Measurements from ENCODE around the gene ASPG. TPM values are rescaled to one million over a fixed set of nuclear protein-coding genes. Genes with fewer than 3 reads are reported as not detected.

The ASPG gene
- total and polyA plus RNA-seq, 8 donors, result 1.4 to 32.2 (median 11.4) TPM

DNA sequence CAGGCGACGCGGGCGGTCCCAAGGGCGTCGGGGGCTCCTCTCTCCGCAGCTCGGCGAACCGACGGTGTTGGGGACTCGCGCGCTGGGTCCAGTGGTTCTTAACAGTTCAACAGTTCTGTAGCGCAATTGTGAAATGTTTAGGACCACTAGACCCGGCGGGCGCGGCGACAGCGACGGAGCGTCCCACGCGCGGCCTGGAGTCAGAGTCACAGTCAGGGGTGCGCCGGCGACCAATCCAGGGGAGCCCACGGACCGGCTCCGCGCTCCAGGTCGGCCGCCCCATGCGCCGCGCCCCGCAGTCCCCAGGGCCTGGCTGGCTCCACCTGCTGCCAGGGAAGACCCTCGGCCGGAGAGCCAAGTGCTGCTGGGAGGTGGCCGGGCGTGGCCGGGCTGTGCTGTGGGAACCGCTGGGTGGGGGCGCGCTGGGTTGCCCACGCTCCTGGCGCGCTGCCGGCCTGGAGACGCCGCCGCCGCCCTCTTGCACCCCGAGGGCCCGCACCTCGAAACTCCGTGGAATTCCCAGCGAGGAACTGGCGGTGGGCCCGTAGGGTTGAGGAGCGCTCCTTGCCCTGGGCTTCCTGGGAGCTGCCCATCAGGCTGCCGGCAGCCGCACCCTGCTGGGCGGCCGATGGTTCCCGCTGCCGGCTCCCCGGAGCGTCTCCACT is 32.0 kb downstream of the ASPG start:
- Histone ChIP-seq H3K27ac (peak overlapping the region; percentile 23 to 73), H3K4me3 (peak overlapping the region; percentile 10 to 42), H3K36me3 (no peaks in the 10 kb centered on the region), H3K27me3 (peaks cover 31 to 84% of the 10 kb centered on the region in 2 donors), H3K4me1 (peaks cover 0 to 17% of the 10 kb centered on the region in 2 donors), H3K9me3 (no peaks in the 10 kb centered on the region)
- intact Hi-C loops (cut with DNase I), result no loop called here
- DNase-seq (peak in 1 of 4 donors; percentile 77), ATAC-seq (peak; percentile 36)
- TF ChIP-seq, protein P1, sequence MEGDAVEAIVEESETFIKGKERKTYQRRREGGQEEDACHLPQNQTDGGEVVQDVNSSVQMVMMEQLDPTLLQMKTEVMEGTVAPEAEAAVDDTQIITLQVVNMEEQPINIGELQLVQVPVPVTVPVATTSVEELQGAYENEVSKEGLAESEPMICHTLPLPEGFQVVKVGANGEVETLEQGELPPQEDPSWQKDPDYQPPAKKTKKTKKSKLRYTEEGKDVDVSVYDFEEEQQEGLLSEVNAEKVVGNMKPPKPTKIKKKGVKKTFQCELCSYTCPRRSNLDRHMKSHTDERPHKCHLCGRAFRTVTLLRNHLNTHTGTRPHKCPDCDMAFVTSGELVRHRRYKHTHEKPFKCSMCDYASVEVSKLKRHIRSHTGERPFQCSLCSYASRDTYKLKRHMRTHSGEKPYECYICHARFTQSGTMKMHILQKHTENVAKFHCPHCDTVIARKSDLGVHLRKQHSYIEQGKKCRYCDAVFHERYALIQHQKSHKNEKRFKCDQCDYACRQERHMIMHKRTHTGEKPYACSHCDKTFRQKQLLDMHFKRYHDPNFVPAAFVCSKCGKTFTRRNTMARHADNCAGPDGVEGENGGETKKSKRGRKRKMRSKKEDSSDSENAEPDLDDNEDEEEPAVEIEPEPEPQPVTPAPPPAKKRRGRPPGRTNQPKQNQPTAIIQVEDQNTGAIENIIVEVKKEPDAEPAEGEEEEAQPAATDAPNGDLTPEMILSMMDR (IDR thresholded peaks at IDR 0.05), result no peak

DNA sequence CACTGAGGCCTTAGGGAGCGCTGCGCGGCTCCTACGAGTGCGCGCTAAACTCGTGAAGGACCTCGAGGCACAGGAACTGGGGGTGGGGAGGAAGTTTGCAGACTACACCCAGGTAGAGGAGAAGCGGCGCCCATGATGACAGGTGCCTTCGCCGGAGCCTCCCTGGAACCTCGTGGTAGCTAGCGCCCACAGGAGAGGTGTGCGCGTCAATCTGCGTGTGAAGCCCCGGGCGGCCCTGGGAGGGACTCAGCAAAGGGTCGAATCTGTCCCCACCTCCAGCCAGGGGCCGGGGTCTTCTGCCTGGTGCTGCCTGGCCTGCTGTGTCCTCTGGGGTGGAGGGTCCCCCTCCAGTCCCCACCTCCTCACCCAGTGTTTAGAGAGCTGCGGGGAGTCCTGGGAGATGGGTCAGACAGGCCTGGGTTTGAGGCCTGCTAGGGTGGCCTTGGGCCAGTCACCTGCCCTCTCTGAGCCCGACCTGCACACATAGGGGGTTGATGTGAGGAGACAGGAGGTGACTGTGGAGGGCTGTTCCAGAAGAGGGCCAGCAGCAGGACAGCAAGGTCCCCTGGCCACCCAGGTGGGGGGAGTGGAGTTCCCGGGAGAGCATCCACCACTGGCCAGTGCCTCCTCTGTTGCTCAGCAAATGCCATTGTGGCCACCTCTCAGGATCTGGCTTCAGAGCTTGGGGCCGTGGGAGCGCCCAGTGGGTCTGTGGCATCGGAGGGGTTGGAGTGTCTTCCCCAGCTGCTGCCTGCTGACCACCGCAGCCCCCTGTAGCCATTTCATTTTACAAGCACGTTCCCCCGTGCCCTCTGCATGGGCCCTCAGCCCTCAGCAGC is 32.7 kb downstream of the ASPG start:
- Histone ChIP-seq H3K27me3 (peaks cover 31 to 78% of the 10 kb centered on the region in 2 donors), H3K9me3 (no peaks in the 10 kb centered on the region), H3K36me3 (no peaks in the 10 kb centered on the region), H3K4me3 (peak overlapping the region; percentile 10 to 42), H3K27ac (peak overlapping the region in 1 of 2 donors; percentile 73), H3K4me1 (peaks cover 0 to 17% of the 10 kb centered on the region in 2 donors)
- DNase-seq, result peak in 1 of 4 donors; percentile 80
- no peak for ATAC-seq
- intact Hi-C loops (cut with DNase I), result no loop called here
- TF ChIP-seq, protein P1 (IDR thresholded peaks at IDR 0.05), result no peak

DNA sequence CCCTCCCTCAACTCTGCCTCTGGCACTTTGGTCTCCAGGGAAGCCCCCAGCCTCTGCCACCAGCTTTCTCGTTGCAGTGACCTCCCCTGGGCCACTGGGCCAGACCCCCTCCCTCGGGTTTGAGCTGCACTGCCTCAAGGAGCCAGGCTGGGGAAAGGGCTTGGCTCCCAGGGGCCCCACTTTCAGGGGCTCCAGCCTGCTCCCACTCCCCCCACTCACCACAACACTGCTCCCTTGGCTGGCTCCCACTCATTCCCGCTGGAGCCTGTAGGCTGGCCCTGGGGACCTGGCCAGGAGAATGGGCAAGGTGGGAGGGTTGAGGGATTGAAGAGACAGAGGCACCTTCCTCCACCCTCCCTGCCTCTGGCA is 33.6 kb downstream of the ASPG start:
- ATAC-seq, result no peak

DNA sequence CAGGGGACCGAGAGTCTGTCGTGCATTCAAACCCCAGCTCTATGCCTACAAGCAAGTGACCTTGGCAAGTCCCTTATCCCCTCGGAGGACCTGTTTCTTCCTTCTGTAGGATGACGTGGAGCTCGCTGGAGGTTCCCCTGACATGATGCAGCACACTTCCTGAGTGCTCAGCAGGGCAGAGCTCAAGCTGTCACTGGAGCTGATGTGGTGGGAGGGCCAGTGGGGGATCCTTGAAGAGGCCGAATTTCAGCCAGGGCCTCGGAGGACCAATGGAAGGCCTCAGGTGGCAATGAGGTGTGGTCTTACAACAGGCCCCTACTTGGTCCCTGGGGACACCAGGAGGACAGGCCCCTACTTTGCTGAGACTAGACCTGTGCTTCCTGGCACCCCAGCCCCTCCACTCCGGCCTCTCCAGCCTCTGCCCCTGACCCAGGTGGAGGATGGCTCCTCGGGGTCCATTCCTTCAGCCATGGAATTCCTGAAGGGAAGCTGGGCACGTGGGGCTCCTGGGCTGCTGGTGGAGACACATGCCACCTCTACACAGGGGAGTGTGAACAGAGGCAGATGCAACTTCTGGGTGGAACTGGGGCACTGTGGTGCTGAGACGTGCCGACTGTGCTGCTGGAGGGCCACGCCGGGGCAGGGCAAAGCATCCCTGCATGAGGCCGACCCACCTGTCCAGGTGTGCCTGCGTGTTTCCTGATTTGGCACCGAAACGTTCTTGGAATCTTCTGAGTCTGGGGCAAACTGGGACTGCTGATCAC is 34.2 kb downstream of the ASPG start:
- Histone ChIP-seq H3K27ac (no peak overlapping the region), H3K27me3 (peaks cover 31 to 63% of the 10 kb centered on the region in 2 donors), H3K4me3 (no peak overlapping the region), H3K4me1 (peaks cover 0 to 17% of the 10 kb centered on the region in 2 donors), H3K9me3 (peaks cover 0 to 13% of the 10 kb centered on the region in 2 donors), H3K36me3 (no peaks in the 10 kb centered on the region)
- TF ChIP-seq, protein P1 (IDR thresholded peaks at IDR 0.05), result no peak
- DNase-seq (peak in 1 of 4 donors; percentile 56), ATAC-seq (no peak)
- intact Hi-C loops (cut with DNase I), result no loop called here

More for the DNA sequence above, 33.6 kb downstream of the ASPG start:
- Histone ChIP-seq H3K9me3 (peaks cover 0 to 7% of the 10 kb centered on the region in 2 donors), H3K4me1 (peaks cover 0 to 17% of the 10 kb centered on the region in 2 donors), H3K4me3 (no peak overlapping the region), H3K27ac (no peak overlapping the region), H3K27me3 (peaks cover 31 to 69% of the 10 kb centered on the region in 2 donors), H3K36me3 (no peaks in the 10 kb centered on the region)
- TF ChIP-seq, protein P1 (IDR thresholded peaks at IDR 0.05), result no peak
- intact Hi-C loops (cut with DNase I), result no loop called here
- DNase-seq, result peak in 1 of 4 donors; percentile 49

Measured in left lung (tissue), 10 donors.